Measurements from ENCODE around the gene PGM5.

GRCh38 chr9:68558545-68558944 lies 202.1 kb downstream of the PGM5 start:
- no peak for TF ChIP-seq CTCF (IDR thresholded peaks at IDR 0.05)
- no peak for TF ChIP-seq POLR2A (IDR thresholded peaks at IDR 0.05)
- TF ChIP-seq POLR2AphosphoS5 (IDR thresholded peaks at IDR 0.05; ENCODE audit: insufficient read depth in 1 of 2, low read depth in 1 of 2): no peak
